ENCODE measurements around the gene TIMM10. TPM values are rescaled to one million over a fixed set of nuclear protein-coding genes. Genes with fewer than 3 reads are reported as not detected.

TIMM10 gene
- total and polyA plus RNA-seq, 12 donors = 22.9 to 163 (median 51.5) TPM

DNA sequence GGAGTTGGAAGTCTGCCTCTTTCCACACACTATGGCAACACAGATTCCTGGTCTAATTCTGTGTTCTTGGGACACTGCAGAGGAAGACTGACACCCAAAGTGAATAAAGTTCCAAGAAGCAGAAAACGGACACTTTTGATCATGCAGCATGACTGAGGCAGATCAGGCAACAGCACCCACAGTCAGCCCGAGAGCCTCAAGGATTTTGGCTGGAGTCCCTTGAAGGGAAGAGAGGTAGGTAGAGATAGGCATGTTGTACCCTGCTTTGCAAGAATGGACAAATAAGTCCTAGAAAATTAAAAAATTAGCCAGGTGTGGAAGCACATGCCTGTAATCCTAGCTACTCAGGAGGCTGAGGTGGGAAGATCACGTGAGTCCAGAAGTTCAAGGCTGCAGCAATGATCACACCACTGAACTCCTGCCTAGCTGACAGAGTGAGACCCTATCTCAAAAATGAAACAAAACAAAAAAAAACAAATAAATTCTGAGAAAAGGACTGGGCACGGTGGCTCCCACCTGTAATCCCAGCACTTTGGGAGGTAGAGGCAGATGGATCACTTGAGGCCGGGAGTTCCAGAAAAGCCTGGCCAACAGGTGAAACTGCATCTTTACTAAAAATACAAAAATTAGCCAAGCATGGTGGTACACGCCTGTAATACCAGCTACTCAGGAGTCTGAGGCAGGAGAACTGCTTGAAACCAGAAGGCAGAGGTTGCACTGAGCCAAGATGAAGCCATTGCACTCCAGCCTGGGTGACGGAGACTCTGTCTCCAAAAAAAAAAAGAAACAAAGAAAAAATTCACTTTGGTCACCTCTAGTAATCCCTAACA lies 22.0 kb downstream of the TIMM10 start:
- H3K27me3 ChIP-seq = no peaks in the 10 kb centered on the region
- H3K36me3 ChIP-seq = peaks cover 0 to 38% (median 0%) of the 10 kb centered on the region in 9 donors
- no peak overlapping the region for H3K4me3 ChIP-seq
- WGBS, 2 donors = 92 to 93% methylated on average over 7 of the region's 7 CpGs
- H3K27ac ChIP-seq = no peak overlapping the region
- no peaks in the 10 kb centered on the region for H3K9me3 ChIP-seq
- H3K4me1 ChIP-seq = peaks cover 0 to 4% (median 0%) of the 10 kb centered on the region in 9 donors
- no peak for TF ChIP-seq CTCF (IDR thresholded peaks at IDR 0.05)
- no peak for DNase-seq
- intact Hi-C loops (cut with DNase I) = no loop called here
- ATAC-seq = no peak

- no peak overlapping the region for H3K4me3 ChIP-seq
- no peak for TF ChIP-seq CTCF (IDR thresholded peaks at IDR 0.05)
- H3K27ac ChIP-seq = no peak overlapping the region
- DNase-seq (no peak), ATAC-seq (no peak)
- H3K4me1 ChIP-seq = peaks cover 0 to 10% (median 3%) of the 10 kb centered on the region in 9 donors
- 71 to 85% methylated on average over 1 of the region's 1 CpG for WGBS, 2 donors
- intact Hi-C loops (cut with DNase I) = no loop called here
- no peaks in the 10 kb centered on the region for H3K27me3 ChIP-seq
- peaks cover 0 to 33% (median 0%) of the 10 kb centered on the region in 9 donors for H3K36me3 ChIP-seq
- H3K9me3 ChIP-seq = no peaks in the 10 kb centered on the region
Observed at GRCh38 chr11:57506522-57506921, 24.0 kb downstream of the TIMM10 start.

DNA sequence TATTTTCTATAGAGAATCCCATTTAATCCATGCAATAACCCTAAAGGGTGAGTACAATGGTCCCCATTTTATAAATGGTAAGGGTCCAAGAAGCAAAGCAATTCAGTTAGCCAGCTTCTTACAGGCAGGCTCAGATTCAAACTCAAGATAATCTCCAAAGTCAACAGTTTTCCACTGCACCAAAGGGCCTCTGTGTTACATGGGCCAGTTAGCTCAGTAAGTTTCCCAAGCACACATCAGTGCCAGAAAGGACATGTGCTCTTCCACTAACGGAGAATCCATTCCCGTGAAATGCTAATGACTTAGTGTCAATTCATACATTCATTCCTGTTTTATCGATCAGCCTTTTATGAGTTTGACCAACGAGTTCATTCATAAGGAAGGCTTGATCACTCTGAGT lies 26.0 kb downstream of the TIMM10 start:
- intact Hi-C loops (cut with DNase I) = no loop called here
- ATAC-seq = no peak

DNA sequence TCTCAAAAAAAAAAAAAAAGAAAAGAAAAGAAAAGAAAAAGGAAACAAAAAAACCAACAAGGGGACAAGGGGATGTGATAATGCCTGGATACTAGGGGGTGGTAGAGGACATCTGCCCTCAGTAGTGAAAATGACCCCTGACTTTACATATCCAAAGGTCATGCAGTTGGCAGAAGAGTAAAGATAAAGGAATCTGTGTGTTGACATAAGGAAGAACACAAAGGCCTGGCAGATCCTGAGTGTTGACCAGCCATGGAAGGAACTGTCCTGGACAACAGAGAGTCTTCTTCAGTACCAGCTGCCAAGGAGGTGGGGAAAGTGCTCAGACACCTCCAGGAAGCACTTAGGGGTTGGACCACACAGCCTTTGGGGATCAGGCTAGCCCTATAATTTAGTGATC lies 27.7 kb downstream of the TIMM10 start:
- ATAC-seq (no peak), DNase-seq (no peak)
- no peak overlapping the region for H3K4me3 ChIP-seq
- H3K9me3 ChIP-seq = no peaks in the 10 kb centered on the region
- intact Hi-C loops (cut with DNase I) = no loop called here
- no peak for TF ChIP-seq CTCF (IDR thresholded peaks at IDR 0.05)
- H3K27me3 ChIP-seq = no peaks in the 10 kb centered on the region
- peaks cover 7 to 36% (median 30%) of the 10 kb centered on the region in 9 donors for H3K4me1 ChIP-seq
- H3K36me3 ChIP-seq = peaks cover 0 to 33% (median 0%) of the 10 kb centered on the region in 9 donors
- H3K27ac ChIP-seq = no peak overlapping the region

More for the DNA sequence above, 26.0 kb downstream of the TIMM10 start:
- no peak for TF ChIP-seq CTCF (IDR thresholded peaks at IDR 0.05)
- DNase-seq = no peak
- Histone ChIP-seq H3K4me3 (no peak overlapping the region), H3K27me3 (no peaks in the 10 kb centered on the region), H3K9me3 (no peaks in the 10 kb centered on the region), H3K36me3 (peaks cover 0 to 33% (median 0%) of the 10 kb centered on the region in 9 donors), H3K27ac (no peak overlapping the region), H3K4me1 (peaks cover 4 to 25% (median 19%) of the 10 kb centered on the region in 9 donors)
- 74 to 92% methylated on average over 4 of the region's 4 CpGs for WGBS, 2 donors

All from heart right ventricle (tissue), 16 donors.